Mammary epithelial cell (primary cell): ENCODE data around the gene CD59.

Experiments used
- CTCF ChIP-seq, 2 donors: IDR thresholded peaks in 1 of 2; conservative IDR thresholded peaks in 1 of 2; 2 replicates each; pipeline ENCODE4 v1.5.1; 2011 to 2012; ENCODE audit warnings: inconsistent platforms in 2 of 2, low read length in 2 of 2, mild to moderate bottlenecking in 2 of 2, control low read depth in 1 of 2, low read depth in 1 of 2; ENCODE audit not compliant: insufficient read depth in 1 of 2; ENCODE audit errors: extremely low read depth in 1 of 2
- EZH2 ChIP-seq: IDR thresholded peaks from 2 replicates; pipeline ENCODE4 v1.6.1; 2012; ENCODE audit warnings: low read length, inconsistent platforms, borderline replicate concordance

GRCh38 chr11:33713151-33713855 lies 22.9 kb downstream of the CD59 start:
- TF ChIP-seq CTCF (conservative IDR thresholded peaks at IDR 0.05 in 1 of 2, IDR thresholded peaks at IDR 0.05 in 1 of 2; ENCODE audit: extremely low read depth in 1 of 2, insufficient read depth in 1 of 2, low read depth in 1 of 2, low read length in 2 of 2) (no peak), EZH2 (no peak)
